Measurements from ENCODE around the gene ARSA.
"Not testable (repeated sequence)": the region's sequence is repeated elsewhere in the genome, so short reads cannot be mapped to it uniquely, and the experiment has no call there.

The ARSA gene

GRCh38 chr22:50654664-50655063, 26.7 kb upstream of the ARSA start:
- H3K4me3 ChIP-seq (ENCODE audit: insufficient read depth, low read depth, low read length, poor library complexity, severe bottlenecking); DNase-seq; H3K27me3 ChIP-seq (replicated peaks; ENCODE audit: control insufficient read depth, insufficient read depth, low read length, poor library complexity, severe bottlenecking); H3K4me1 ChIP-seq (ENCODE audit: control insufficient read depth, insufficient read depth, low read length, poor library complexity, severe bottlenecking); H3K36me3 ChIP-seq (ENCODE audit: control insufficient read depth, insufficient read depth, low read length); H3K27ac ChIP-seq (ENCODE audit: insufficient read depth, low read length, poor library complexity, severe bottlenecking); H3K9me3 ChIP-seq (ENCODE audit: control insufficient read depth, low read length): not testable (repeated sequence)

GRCh38 chr22:50653256-50653655, 25.3 kb upstream of the ARSA start:
- H3K4me3 ChIP-seq (ENCODE audit: insufficient read depth, low read depth, low read length, poor library complexity, severe bottlenecking) = no peak overlapping the region
- H3K27me3 ChIP-seq (replicated peaks; ENCODE audit: control insufficient read depth, insufficient read depth, low read length, poor library complexity, severe bottlenecking) = no peaks in the 10 kb centered on the region
- no peaks in the 10 kb centered on the region for H3K9me3 ChIP-seq (ENCODE audit: control insufficient read depth, low read length)
- no peaks in the 10 kb centered on the region for H3K36me3 ChIP-seq (ENCODE audit: control insufficient read depth, insufficient read depth, low read length)
- no peak overlapping the region for H3K27ac ChIP-seq (ENCODE audit: insufficient read depth, low read length, poor library complexity, severe bottlenecking)
- DNase-seq = no peak
- H3K4me1 ChIP-seq (ENCODE audit: control insufficient read depth, insufficient read depth, low read length, poor library complexity, severe bottlenecking) = no peaks in the 10 kb centered on the region

GRCh38 chr22:50643821-50644101, 15.8 kb upstream of the ARSA start:
- H3K27ac ChIP-seq (ENCODE audit: insufficient read depth, low read length, poor library complexity, severe bottlenecking); H3K4me1 ChIP-seq (ENCODE audit: control insufficient read depth, insufficient read depth, low read length, poor library complexity, severe bottlenecking); H3K4me3 ChIP-seq (ENCODE audit: insufficient read depth, low read depth, low read length, poor library complexity, severe bottlenecking); H3K36me3 ChIP-seq (ENCODE audit: control insufficient read depth, insufficient read depth, low read length); DNase-seq; H3K9me3 ChIP-seq (ENCODE audit: control insufficient read depth, low read length): not testable (repeated sequence)
- peaks cover 14% of the 10 kb centered on the region for H3K27me3 ChIP-seq (replicated peaks; ENCODE audit: control insufficient read depth, insufficient read depth, low read length, poor library complexity, severe bottlenecking)

DNA sequence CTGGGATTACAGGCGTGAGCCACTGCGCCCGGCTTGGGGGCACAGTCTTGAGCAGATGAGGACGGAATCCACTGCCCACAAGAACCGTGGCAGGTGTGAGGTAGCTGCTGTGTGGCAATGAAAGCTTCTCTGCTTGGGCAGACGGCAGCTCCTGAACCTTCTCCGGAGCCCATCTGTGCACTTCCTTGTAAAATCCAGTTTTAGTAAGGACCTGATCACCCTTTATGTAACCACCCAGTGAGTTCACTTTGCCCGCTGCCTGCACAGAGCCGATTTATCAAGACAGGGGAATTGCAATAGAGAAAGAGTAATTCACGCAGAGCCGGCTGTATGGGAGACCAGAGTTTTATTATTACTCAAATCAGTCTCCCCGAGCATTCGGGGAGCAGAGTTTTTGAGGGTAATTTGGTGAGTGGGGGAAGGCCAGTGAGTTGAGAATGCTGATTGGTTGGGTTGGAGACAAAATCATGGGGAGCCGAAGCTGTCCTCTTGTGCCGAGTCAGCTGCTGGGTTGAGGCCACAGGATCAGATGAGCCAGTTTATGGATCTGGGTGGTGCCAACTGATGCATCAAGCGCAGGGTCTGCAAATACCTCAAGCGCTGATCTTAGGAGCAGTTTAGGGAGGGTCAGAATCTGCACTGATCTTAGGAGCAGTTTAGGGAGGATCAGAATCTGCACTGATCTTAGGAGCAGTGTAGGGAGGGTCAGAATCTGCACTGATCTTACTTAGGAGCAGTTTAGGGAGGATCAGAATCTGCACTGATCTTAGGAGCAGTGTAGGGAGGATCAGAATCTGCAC, 15.3 kb upstream of the ARSA start:
- H3K4me1 ChIP-seq (ENCODE audit: control insufficient read depth, insufficient read depth, low read length, poor library complexity, severe bottlenecking); H3K27ac ChIP-seq (ENCODE audit: insufficient read depth, low read length, poor library complexity, severe bottlenecking); H3K9me3 ChIP-seq (ENCODE audit: control insufficient read depth, low read length); H3K4me3 ChIP-seq (ENCODE audit: insufficient read depth, low read depth, low read length, poor library complexity, severe bottlenecking); H3K36me3 ChIP-seq (ENCODE audit: control insufficient read depth, insufficient read depth, low read length); DNase-seq: not testable (repeated sequence)
- peaks cover 14% of the 10 kb centered on the region for H3K27me3 ChIP-seq (replicated peaks; ENCODE audit: control insufficient read depth, insufficient read depth, low read length, poor library complexity, severe bottlenecking)

GRCh38 chr22:50641696-50642607, 14.0 kb upstream of the ARSA start:
- Histone ChIP-seq H3K36me3 (ENCODE audit: control insufficient read depth, insufficient read depth, low read length) (no peaks in the 10 kb centered on the region), H3K27ac (ENCODE audit: insufficient read depth, low read length, poor library complexity, severe bottlenecking) (no peak overlapping the region), H3K9me3 (ENCODE audit: control insufficient read depth, low read length) (no peaks in the 10 kb centered on the region), H3K4me3 (ENCODE audit: insufficient read depth, low read depth, low read length, poor library complexity, severe bottlenecking) (no peak overlapping the region), H3K4me1 (ENCODE audit: control insufficient read depth, insufficient read depth, low read length, poor library complexity, severe bottlenecking) (no peaks in the 10 kb centered on the region), H3K27me3 (replicated peaks; ENCODE audit: control insufficient read depth, insufficient read depth, low read length, poor library complexity, severe bottlenecking) (peaks cover 14% of the 10 kb centered on the region)
- DNase-seq = no peak

DNA sequence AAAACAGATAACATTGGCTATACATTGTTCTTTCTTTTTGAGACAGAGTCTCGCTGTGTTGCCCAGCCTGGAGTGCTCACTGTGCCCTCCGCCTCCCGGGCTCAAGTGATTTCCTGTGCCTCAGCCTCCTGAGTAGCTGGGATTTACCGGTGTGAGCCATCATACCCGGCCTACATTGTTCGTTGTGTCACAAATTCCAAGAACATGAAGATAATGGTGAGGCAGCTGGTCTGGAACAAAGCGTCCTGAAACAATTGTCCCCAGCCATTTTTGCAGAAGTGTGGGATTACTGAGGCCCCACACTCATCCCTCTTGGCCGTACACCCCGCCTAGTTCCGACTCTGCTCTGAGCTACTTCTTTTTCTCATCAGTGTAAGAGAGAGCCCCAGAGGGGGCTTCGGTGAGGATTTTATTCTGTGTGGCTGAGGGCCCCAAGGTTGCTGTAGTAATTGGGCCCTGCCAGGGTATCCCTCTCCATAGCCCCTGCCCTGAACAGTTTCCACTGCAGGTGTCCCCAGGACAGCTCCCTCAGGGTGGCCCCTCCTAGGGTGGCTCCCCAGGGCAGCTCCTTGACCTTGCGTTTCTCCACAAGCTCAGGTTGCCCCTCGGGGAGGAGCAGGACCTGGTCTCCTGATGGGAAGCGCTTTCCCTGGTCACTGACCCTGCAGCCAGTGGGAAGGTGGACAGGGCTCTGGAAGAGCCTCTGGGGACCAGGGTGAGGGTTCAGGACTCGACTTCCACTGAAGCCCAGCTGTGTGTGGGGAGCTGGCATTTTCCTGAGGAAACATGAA, 13.1 kb upstream of the ARSA start:
- H3K36me3 ChIP-seq (ENCODE audit: control insufficient read depth, insufficient read depth, low read length) = no peaks in the 10 kb centered on the region
- no peak for DNase-seq
- no peaks in the 10 kb centered on the region for H3K4me1 ChIP-seq (ENCODE audit: control insufficient read depth, insufficient read depth, low read length, poor library complexity, severe bottlenecking)
- H3K27ac ChIP-seq (ENCODE audit: insufficient read depth, low read length, poor library complexity, severe bottlenecking) = no peak overlapping the region
- H3K9me3 ChIP-seq (ENCODE audit: control insufficient read depth, low read length) = no peaks in the 10 kb centered on the region
- no peak overlapping the region for H3K4me3 ChIP-seq (ENCODE audit: insufficient read depth, low read depth, low read length, poor library complexity, severe bottlenecking)
- H3K27me3 ChIP-seq (replicated peaks; ENCODE audit: control insufficient read depth, insufficient read depth, low read length, poor library complexity, severe bottlenecking) = peaks cover 14% of the 10 kb centered on the region

DNA sequence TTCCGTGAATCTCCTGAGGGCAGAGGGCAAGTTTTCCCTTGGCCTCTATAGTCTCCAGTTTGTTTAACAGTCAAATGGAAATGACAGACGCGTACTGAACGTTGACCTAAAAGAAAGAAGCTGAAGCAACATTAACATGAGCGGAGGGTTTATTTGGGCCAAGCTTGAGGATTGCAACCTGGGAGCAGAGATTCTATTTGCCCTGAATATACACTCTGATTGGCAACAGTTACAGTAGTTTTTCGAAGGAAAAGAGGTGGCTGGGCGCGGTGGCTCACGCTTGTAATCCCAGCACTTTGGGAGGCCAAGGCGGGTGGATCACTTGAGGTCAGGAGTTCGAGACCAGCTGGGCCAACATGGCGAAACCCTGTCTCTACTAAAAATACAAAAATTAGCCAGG, 12.3 kb upstream of the ARSA start:
- not testable (repeated sequence) for H3K4me3 ChIP-seq (ENCODE audit: insufficient read depth, low read depth, low read length, poor library complexity, severe bottlenecking); DNase-seq; H3K9me3 ChIP-seq (ENCODE audit: control insufficient read depth, low read length); H3K36me3 ChIP-seq (ENCODE audit: control insufficient read depth, insufficient read depth, low read length); H3K4me1 ChIP-seq (ENCODE audit: control insufficient read depth, insufficient read depth, low read length, poor library complexity, severe bottlenecking); H3K27ac ChIP-seq (ENCODE audit: insufficient read depth, low read length, poor library complexity, severe bottlenecking)
- peaks cover 13% of the 10 kb centered on the region for H3K27me3 ChIP-seq (replicated peaks; ENCODE audit: control insufficient read depth, insufficient read depth, low read length, poor library complexity, severe bottlenecking)

- H3K9me3 ChIP-seq (ENCODE audit: control insufficient read depth, low read length) = no peaks in the 10 kb centered on the region
These were observed 7.6 kb upstream of the ARSA start for GRCh38 chr22:50635591-50635990.

GRCh38 chr22:50633771-50634170, 5.8 kb upstream of the ARSA start:
- H3K4me1 ChIP-seq (ENCODE audit: control insufficient read depth, insufficient read depth, low read length, poor library complexity, severe bottlenecking) = peaks cover 3% of the 10 kb centered on the region
- DNase-seq = no peak
- H3K27me3 ChIP-seq (replicated peaks; ENCODE audit: control insufficient read depth, insufficient read depth, low read length, poor library complexity, severe bottlenecking) = no peaks in the 10 kb centered on the region
- no peak overlapping the region for H3K27ac ChIP-seq (ENCODE audit: insufficient read depth, low read length, poor library complexity, severe bottlenecking)
- no peak overlapping the region for H3K4me3 ChIP-seq (ENCODE audit: insufficient read depth, low read depth, low read length, poor library complexity, severe bottlenecking)
- no peaks in the 10 kb centered on the region for H3K9me3 ChIP-seq (ENCODE audit: control insufficient read depth, low read length)
- H3K36me3 ChIP-seq (ENCODE audit: control insufficient read depth, insufficient read depth, low read length) = no peaks in the 10 kb centered on the region

More at GRCh38 chr22:50635591-50635990, 7.6 kb upstream of the ARSA start:
- no peaks in the 10 kb centered on the region for H3K4me1 ChIP-seq (ENCODE audit: control insufficient read depth, insufficient read depth, low read length, poor library complexity, severe bottlenecking)
- DNase-seq = no peak
- no peaks in the 10 kb centered on the region for H3K27me3 ChIP-seq (replicated peaks; ENCODE audit: control insufficient read depth, insufficient read depth, low read length, poor library complexity, severe bottlenecking)
- no peak overlapping the region for H3K27ac ChIP-seq (ENCODE audit: insufficient read depth, low read length, poor library complexity, severe bottlenecking)
- H3K36me3 ChIP-seq (ENCODE audit: control insufficient read depth, insufficient read depth, low read length) = no peaks in the 10 kb centered on the region
- no peak overlapping the region for H3K4me3 ChIP-seq (ENCODE audit: insufficient read depth, low read depth, low read length, poor library complexity, severe bottlenecking)
